ENCODE measurements around the gene TGM2.

Gene TGM2

DNA sequence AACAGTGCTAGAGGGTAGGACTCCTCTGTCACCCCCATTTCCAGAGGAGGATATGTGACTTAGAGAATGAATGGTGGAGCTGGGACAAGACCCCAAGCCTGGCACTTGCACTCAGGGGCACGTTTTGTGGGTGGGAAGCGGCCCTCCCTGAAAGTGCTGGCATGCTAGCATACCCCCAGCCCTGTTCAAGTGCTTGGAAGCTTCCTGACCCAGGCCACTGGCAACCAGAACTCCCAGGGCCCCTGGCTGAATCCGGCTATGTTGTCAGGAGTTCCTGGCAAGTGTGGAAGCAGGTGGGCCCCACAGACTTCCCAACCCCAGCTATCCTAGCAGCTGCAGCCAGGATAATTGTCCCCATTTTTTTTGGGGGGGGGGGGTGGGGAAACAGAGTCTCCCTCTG, 35.6 kb upstream of the TGM2 start:
- CTCF ChIA-PET = interaction anchor here (1.0 to 28.8 kb wide), 5 partner anchors 9 to 143 kb away, joined by 3 to 356 read pairs (median 10); no protein-coding TSS in a partner anchor
- TF ChIP-seq, protein P1, sequence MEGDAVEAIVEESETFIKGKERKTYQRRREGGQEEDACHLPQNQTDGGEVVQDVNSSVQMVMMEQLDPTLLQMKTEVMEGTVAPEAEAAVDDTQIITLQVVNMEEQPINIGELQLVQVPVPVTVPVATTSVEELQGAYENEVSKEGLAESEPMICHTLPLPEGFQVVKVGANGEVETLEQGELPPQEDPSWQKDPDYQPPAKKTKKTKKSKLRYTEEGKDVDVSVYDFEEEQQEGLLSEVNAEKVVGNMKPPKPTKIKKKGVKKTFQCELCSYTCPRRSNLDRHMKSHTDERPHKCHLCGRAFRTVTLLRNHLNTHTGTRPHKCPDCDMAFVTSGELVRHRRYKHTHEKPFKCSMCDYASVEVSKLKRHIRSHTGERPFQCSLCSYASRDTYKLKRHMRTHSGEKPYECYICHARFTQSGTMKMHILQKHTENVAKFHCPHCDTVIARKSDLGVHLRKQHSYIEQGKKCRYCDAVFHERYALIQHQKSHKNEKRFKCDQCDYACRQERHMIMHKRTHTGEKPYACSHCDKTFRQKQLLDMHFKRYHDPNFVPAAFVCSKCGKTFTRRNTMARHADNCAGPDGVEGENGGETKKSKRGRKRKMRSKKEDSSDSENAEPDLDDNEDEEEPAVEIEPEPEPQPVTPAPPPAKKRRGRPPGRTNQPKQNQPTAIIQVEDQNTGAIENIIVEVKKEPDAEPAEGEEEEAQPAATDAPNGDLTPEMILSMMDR (IDR thresholded peaks at IDR 0.05; ENCODE audit: insufficient read depth, low read length, missing control alignments) = no peak

DNA sequence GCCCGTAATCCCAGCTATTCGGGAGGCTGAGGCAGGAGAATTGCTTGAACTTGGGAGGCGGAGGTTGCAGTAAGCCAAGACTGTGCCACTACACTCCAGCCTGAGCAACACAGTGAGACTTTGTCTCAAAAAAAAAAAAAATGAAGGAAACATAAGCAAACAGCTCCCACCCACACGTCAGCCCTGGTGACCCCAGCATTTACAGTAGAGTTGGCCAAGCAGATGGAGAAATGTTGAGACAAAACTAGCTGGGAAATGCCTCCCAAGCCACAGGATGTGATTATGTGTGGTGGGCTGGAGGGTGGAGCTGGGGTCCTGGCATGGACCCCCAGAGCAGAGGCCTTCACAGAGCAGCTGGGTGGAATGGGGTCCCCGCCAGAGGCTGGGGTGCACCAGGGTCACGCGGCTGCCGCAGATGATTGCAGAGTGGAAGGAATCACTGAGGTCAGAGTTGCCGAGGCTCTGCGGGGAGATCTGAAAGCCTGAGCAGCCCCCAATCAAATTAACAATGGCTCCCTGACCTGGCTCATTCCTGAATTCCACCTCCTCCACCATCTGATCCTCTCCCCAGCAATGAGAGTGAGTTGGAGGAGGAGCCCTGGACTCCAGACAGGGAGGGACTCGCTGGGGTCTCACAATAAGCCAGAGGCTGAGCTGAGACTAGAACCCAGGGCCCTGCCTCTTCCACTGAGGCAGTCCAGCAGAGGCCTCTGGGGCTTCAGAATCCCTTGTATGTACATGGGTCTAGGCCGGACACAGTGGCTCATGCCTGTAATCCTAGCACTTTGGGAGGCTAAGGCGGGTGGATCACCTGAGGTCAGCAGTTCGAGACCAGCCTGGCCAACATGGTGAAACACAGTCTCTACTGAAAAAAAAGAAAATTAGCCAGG, 34.7 kb upstream of the TGM2 start:
- POLR2A ChIA-PET = no interaction called here
- CTCF ChIA-PET = interaction anchor here (1.1 to 28.8 kb wide), 3 partner anchors 19 to 142 kb away, joined by 4 to 356 read pairs (median 10); no protein-coding TSS in a partner anchor
- no peak for DNase-seq (ENCODE audit: low read depth, low spot score)
- TF ChIP-seq, protein P1 (IDR thresholded peaks at IDR 0.05; ENCODE audit: insufficient read depth, low read length, missing control alignments) = no peak
- H3K4me3 ChIP-seq (ENCODE audit: low read depth, low read length) = no peak overlapping the region

More for the DNA sequence above, 35.6 kb upstream of the TGM2 start:
- no peak for DNase-seq (ENCODE audit: low read depth, low spot score)
- H3K4me3 ChIP-seq (ENCODE audit: low read depth, low read length) = no peak overlapping the region
- POLR2A ChIA-PET = no interaction called here

DNA sequence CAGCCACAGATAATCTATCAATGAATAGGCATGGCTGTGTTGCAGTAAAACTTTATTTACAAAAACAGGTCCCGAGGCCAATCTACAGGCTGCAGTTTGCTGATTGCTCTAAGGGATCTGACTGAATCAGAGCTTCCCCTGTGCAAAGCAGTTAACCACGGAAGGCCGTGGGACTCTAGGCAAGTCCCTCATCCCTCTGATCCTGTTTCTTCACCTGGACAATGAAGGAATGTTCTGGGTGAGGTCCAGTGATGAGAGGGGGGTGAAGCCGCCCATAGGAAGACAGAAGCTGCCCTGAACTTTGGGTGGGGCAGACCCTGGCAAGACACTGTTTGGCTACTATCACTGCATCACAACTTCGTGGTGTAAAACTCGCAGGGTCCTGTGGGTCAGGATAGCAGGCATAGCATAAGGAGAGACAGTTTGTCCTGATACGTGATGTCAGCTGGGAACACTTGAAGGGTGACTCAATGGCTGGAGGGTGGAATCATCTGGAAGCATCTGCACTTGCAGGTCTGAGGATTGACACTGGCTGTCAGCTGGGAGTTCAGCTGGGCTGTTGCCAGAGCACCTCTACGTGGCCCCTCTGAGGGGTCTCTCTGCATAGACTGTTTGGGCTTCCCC, 33.3 kb upstream of the TGM2 start:
- ChIA-PET POLR2A (no interaction called here), CTCF (interaction anchor here (1.2 to 28.8 kb wide), 3 partner anchors 8 to 141 kb away, joined by 3 to 356 read pairs (median 10); no protein-coding TSS in a partner anchor)
- TF ChIP-seq, protein P1 (IDR thresholded peaks at IDR 0.05; ENCODE audit: insufficient read depth, low read length, missing control alignments) = no peak
- no peak for DNase-seq (ENCODE audit: low read depth, low spot score)
- H3K4me3 ChIP-seq (ENCODE audit: low read depth, low read length) = no peak overlapping the region

DNA sequence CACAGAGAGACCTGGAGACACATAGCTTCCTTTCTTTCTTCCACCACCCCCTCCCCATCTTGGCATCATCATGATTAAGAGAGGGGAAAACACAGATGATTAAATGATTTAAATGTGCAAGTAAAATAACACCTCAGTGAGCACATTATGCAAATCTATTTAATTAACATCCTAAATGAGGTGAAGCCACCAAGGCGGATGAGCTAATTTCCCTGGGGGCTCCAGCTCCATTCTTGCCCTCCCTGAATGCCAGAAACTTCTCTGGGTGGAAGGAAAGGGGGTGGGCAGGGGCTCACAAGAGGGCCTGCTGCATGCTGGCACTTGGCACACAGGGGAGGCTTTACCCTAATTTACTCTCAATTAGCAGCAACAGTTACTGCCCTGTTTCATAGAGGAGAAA, 32.5 kb upstream of the TGM2 start:
- ChIA-PET POLR2A (no interaction called here), CTCF (interaction anchor here (0.8 to 28.8 kb wide), 2 partner anchors 12 to 24 kb away, joined by 3 to 356 read pairs; no protein-coding TSS in a partner anchor)
- DNase-seq (ENCODE audit: low read depth, low spot score) = no peak
- TF ChIP-seq, protein P1 (IDR thresholded peaks at IDR 0.05; ENCODE audit: insufficient read depth, low read length, missing control alignments) = no peak
- no peak overlapping the region for H3K4me3 ChIP-seq (ENCODE audit: low read depth, low read length)

DNA sequence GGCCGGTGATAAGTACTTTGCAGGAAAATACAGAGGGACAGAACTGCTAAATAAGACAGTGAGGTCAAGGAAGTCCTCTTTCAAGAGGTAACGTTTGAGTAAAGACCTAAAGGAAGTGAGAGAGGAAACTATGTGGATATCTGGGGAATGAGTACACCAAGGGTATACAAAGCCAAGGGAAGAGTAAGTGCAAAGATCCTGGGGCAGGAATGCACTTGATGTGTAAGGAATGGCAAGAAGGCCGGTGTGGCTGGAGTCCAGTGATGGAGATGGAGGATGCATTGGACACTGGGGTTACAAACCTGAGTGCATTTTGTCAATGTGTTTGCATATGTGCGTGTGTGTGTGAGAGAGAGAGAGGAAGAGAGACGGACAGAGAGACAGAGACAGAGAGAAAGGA, 32.1 kb upstream of the TGM2 start:
- DNase-seq (ENCODE audit: low read depth, low spot score) = no peak
- ChIA-PET CTCF (interaction anchor here (0.8 to 28.8 kb wide), 2 partner anchors 13 to 24 kb away, joined by 3 to 356 read pairs; no protein-coding TSS in a partner anchor), POLR2A (no interaction called here)
- TF ChIP-seq, protein P1 (IDR thresholded peaks at IDR 0.05; ENCODE audit: insufficient read depth, low read length, missing control alignments) = no peak
- H3K4me3 ChIP-seq (ENCODE audit: low read depth, low read length) = no peak overlapping the region

DNA sequence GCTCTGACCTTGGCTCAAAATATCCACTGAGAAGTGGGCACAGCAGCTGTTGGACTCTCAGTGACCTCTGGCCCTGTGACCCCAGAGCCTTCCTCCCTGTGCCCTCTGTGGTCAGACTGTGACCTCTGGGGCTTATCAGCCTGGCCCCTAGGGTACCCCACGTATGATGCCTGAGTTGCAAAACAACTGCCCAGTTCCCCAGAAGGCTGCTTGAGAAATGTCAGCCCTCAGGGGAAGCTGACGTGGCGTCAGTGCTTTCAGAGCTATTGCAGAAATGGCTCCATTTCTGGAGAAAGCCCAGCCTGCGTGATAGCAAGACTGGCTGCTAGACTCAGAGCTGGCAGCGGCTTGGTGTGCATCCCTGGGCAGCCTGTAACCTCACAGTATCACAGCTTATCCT, 31.5 kb upstream of the TGM2 start:
- no peak for DNase-seq (ENCODE audit: low read depth, low spot score)

More for the DNA sequence above, 31.5 kb upstream of the TGM2 start:
- TF ChIP-seq, protein P1 (IDR thresholded peaks at IDR 0.05; ENCODE audit: insufficient read depth, low read length, missing control alignments) = no peak
- no peak overlapping the region for H3K4me3 ChIP-seq (ENCODE audit: low read depth, low read length)
- CTCF ChIA-PET = interaction anchor here (0.7 to 28.8 kb wide), 4 partner anchors 21 to 212 kb away, joined by 3 to 356 read pairs (median 7); no protein-coding TSS in a partner anchor
- POLR2A ChIA-PET = no interaction called here
